Measurements from ENCODE around the gene MYLK3.

MYLK3 gene

DNA sequence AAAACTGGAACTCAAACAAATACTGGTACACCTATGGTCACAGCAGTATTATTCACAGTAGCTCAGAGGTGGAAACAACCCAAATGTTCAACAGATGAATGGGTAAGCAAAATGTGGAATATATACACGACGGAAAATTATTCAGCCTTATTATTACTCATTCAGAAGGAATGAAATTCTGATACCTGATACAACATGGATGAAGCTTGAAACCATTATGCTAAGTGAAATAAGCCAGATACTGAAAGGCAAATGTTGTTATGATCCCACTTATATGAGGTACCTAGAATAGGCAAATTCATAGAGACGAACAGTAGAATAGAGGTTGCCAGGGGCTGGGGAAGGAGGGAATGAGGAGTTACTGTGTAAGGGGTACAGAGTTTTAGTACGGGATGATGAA is 27.1 kb upstream of the MYLK3 start:
- POLR2A ChIA-PET (ENCODE audit: low non-redundant PET) = interaction anchor here (0.7 kb wide), 1 partner anchor 108 kb away, joined by 4 read pairs; no protein-coding TSS in a partner anchor
- CTCF ChIA-PET = interaction anchor here (0.6 kb wide), 1 partner anchor 87 kb away, joined by 3 read pairs; no protein-coding TSS in a partner anchor
- TF ChIP-seq, protein P1, sequence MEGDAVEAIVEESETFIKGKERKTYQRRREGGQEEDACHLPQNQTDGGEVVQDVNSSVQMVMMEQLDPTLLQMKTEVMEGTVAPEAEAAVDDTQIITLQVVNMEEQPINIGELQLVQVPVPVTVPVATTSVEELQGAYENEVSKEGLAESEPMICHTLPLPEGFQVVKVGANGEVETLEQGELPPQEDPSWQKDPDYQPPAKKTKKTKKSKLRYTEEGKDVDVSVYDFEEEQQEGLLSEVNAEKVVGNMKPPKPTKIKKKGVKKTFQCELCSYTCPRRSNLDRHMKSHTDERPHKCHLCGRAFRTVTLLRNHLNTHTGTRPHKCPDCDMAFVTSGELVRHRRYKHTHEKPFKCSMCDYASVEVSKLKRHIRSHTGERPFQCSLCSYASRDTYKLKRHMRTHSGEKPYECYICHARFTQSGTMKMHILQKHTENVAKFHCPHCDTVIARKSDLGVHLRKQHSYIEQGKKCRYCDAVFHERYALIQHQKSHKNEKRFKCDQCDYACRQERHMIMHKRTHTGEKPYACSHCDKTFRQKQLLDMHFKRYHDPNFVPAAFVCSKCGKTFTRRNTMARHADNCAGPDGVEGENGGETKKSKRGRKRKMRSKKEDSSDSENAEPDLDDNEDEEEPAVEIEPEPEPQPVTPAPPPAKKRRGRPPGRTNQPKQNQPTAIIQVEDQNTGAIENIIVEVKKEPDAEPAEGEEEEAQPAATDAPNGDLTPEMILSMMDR (conservative IDR thresholded peaks at IDR 0.05; ENCODE audit: low read depth) = no peak
- no peak for DNase-seq (ENCODE audit: low spot score)
- no peak overlapping the region for H3K27ac ChIP-seq

DNA sequence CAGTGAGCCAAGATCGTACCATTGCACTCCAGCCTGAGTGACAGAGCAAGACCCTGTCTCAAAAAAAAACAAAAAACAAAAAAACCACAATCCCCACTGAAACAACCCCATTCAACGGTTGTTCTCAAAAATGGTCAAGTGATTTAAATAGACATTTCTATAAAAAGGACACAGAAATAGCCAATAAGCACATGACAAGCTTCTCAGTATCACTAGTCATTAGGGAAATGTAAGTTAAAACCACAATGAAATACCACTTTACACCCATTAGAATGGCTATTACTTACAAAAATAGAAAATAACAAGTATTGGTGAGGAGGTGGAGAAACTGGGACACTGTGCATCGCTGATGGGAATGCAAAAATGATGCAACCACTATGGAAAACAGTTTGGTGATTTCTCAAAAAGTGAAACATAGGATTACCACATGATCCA is 26.6 kb upstream of the MYLK3 start:
- POLR2A ChIA-PET (ENCODE audit: low non-redundant PET) = no interaction called here
- CTCF ChIA-PET = interaction anchor here (0.6 kb wide), 1 partner anchor 87 kb away, joined by 3 read pairs; no protein-coding TSS in a partner anchor
- TF ChIP-seq, protein P1 (conservative IDR thresholded peaks at IDR 0.05; ENCODE audit: low read depth) = no peak
- no peak overlapping the region for H3K27ac ChIP-seq
- no peak for DNase-seq (ENCODE audit: low spot score)

DNA sequence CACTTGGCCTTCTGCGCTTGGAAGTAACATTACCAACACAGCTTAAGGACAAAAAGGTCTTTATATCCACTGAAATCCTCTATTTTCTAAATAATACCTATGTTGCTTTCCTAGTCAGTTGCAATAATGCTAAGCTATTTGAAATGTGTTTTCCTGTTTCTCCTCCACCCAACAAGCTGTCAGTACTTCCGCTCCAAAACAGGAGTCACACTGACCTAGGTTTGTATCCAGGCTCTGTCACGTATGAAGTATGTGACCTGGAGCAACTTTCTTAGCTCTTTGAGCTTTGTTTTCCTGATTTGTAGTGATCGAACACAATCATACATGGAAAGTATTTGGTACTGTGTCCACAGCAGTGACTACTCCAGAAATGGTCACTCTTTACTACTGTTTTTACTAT is 24.3 kb upstream of the MYLK3 start:
- CTCF ChIA-PET = interaction anchor here (0.6 kb wide), 1 partner anchor 66 kb away, joined by 3 read pairs; no protein-coding TSS in a partner anchor

DNA sequence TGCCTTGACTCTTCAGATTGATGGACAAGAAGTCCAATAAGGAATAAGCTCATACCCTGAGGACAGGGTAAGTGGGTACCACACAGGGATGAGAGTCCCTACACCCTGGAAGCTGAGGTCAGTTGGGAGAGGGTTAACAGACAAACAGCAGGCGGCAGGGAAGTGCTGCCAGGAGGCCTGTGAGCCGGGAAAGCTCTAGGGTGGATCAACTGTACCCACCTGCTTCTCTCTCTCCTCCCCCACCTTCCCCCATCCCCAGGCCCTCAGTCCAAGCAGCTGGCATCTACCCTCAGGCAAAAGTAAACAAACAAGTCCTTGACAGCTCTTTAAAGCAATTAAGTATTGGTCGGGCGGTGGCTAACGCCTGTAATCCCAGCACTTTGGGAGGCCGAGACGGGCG is 20.7 kb upstream of the MYLK3 start:
- no peak for DNase-seq (ENCODE audit: low spot score)
- ChIA-PET POLR2A (ENCODE audit: low non-redundant PET) (no interaction called here), CTCF (interaction anchor here (0.7 kb wide), 2 partner anchors 97 to 1776 kb away, joined by 3 to 5 read pairs; no protein-coding TSS in a partner anchor)
- TF ChIP-seq, protein P1 (conservative IDR thresholded peaks at IDR 0.05; ENCODE audit: low read depth) = no peak
- no peak overlapping the region for H3K27ac ChIP-seq

More for the DNA sequence above, 24.3 kb upstream of the MYLK3 start:
- POLR2A ChIA-PET (ENCODE audit: low non-redundant PET) = no interaction called here
- TF ChIP-seq, protein P1 (conservative IDR thresholded peaks at IDR 0.05; ENCODE audit: low read depth) = no peak
- no peak for DNase-seq (ENCODE audit: low spot score)
- H3K27ac ChIP-seq = no peak overlapping the region

DNA sequence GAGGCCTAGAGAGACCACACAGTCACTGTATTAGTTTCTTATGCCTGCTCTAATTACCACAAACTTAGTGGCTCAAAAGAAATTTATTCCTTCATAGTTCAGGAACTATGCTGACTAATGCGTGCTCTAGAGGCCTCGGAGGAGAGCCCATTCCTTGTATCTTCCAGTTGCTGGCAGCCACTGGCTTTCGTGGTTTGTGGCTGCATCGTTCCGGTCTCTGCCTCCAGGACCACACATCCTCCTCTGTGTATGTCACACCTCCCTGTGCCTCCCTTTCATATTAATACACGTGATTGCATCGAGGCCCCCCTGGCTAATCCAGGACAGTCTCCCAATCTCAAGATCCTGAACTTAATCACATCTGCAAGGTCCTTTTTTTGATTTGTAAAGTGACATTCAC is 16.9 kb upstream of the MYLK3 start:
- no peak for DNase-seq (ENCODE audit: low spot score)
- no peak overlapping the region for H3K27ac ChIP-seq
- ChIA-PET POLR2A (ENCODE audit: low non-redundant PET) (no interaction called here), CTCF (no interaction called here)
- TF ChIP-seq, protein P1 (conservative IDR thresholded peaks at IDR 0.05; ENCODE audit: low read depth) = no peak

DNA sequence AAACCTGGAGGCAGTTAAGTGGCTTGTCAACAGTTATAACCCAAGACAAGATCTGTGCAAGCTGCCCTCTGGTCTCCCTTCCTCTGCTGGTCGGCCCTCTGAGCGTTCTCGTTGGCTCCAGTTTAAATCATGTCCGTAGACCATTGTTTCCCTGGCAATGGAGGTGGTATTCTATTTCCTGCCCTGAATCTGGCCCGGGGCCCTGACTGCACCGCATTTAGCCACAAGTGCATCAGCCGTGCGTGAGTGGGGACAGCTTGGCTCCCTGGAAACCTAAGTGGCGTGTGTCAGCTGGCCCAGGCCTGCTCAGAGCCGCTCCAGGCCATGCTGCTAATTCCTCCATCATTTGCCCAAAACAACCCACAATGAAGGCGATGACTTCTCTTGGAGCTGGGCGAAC is 15.0 kb upstream of the MYLK3 start:
- TF ChIP-seq, protein P1 (conservative IDR thresholded peaks at IDR 0.05; ENCODE audit: low read depth) = no peak
- ChIA-PET POLR2A (ENCODE audit: low non-redundant PET) (no interaction called here), CTCF (no interaction called here)
- no peak for DNase-seq (ENCODE audit: low spot score)
- H3K27ac ChIP-seq = no peak overlapping the region
